ENCODE measurements around the gene CAMK2D.

The CAMK2D gene

DNA sequence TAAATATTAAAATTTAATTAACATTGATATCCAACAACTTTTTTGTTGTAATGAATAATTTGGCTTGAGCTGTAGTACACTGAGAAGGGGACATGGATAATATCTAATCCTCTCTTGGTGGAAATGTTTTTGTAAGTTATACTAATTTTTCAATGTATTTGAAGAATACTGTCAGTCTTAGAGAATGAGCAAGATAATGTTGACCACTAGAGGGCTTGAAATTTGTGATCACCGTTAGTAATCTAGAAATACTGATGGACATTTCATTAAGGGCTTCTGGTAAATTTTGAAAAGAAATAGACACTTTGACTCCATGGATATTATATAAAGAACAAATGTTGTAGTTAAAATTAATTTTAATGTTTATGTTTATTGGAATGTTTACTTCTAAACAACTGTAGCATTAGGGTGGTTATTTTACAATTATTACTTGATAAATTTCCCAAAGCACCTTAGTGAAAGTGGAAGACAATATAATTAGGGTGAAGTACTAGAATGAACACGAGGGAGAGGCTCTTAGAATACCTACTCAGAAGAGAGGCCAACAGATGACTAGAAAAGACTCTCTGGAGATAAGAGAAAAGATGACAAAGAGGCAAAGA, 20.0 kb upstream of the CAMK2D start:
- peak; percentile 61; the same call in 2 of the 3 replicates for ATAC-seq
- TF ChIP-seq ZFP30 (CRISPR knock-in tag; IDR thresholded peaks at IDR 0.05) (no peak), ZNF8 (CRISPR knock-in tag; IDR thresholded peaks at IDR 0.05) (no peak), SNAI2 (CRISPR knock-in tag; IDR thresholded peaks at IDR 0.05) (no peak), TOX (CRISPR knock-in tag; IDR thresholded peaks at IDR 0.05; ENCODE audit: borderline replicate concordance) (no peak), ARNTL (CRISPR knock-in tag; IDR thresholded peaks at IDR 0.05; ENCODE audit: borderline replicate concordance, low read depth) (no peak), GLIS3 (CRISPR knock-in tag; IDR thresholded peaks at IDR 0.05) (no peak)
- TF ChIP-seq, protein P1, sequence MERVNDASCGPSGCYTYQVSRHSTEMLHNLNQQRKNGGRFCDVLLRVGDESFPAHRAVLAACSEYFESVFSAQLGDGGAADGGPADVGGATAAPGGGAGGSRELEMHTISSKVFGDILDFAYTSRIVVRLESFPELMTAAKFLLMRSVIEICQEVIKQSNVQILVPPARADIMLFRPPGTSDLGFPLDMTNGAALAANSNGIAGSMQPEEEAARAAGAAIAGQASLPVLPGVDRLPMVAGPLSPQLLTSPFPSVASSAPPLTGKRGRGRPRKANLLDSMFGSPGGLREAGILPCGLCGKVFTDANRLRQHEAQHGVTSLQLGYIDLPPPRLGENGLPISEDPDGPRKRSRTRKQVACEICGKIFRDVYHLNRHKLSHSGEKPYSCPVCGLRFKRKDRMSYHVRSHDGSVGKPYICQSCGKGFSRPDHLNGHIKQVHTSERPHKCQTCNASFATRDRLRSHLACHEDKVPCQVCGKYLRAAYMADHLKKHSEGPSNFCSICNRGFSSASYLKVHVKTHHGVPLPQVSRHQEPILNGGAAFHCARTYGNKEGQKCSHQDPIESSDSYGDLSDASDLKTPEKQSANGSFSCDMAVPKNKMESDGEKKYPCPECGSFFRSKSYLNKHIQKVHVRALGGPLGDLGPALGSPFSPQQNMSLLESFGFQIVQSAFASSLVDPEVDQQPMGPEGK (CRISPR knock-in tag; IDR thresholded peaks at IDR 0.05; ENCODE audit: borderline replicate concordance) = no peak

DNA sequence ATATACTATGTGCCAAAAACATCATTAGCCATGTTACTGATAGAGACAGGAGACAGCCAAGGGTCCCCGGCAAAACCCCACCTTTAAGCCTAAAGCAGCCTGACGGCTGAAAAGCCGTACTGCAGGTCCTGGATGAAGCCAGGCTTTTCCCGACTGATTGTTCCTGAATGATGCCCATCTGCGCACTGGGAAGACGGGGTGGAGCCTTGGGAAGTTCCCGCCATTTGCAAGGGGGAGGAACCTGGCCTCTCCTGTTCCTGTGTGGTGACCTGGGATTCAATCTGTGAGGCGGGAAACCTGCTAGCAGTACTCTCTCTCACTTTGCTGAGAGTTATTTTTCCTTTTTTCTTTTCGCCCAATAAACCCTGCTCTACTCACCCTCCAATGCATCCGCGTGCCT, 15.1 kb upstream of the CAMK2D start:
- ATAC-seq = no peak

DNA sequence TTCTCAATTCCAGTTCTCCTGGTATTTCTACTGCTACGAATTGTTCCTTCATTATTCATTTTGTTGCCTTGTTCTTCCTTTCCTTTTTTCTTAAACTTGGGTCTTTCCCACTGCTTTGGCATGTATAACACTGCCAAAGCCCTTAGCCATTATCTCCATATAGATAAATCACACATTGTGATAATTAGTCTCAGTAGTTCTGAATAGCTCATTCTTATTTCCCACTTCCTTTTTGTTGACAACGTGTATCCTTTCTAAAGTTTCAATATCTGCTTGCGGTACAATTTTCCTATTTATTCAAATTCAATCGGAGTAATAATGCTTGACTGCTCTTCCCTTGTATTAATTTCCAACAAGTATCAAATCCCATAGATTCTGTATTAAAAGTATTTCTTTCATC, 14.5 kb upstream of the CAMK2D start:
- no peak for ATAC-seq
- no peak for TF ChIP-seq ESRRG (CRISPR knock-in tag; IDR thresholded peaks at IDR 0.05)
- no peak for TF ChIP-seq ZNF565 (CRISPR knock-in tag; conservative IDR thresholded peaks at IDR 0.05; ENCODE audit: low read depth)
- no peak for TF ChIP-seq BACH2 (CRISPR knock-in tag; IDR thresholded peaks at IDR 0.05; ENCODE audit: borderline replicate concordance)
- TF ChIP-seq, protein P2, sequence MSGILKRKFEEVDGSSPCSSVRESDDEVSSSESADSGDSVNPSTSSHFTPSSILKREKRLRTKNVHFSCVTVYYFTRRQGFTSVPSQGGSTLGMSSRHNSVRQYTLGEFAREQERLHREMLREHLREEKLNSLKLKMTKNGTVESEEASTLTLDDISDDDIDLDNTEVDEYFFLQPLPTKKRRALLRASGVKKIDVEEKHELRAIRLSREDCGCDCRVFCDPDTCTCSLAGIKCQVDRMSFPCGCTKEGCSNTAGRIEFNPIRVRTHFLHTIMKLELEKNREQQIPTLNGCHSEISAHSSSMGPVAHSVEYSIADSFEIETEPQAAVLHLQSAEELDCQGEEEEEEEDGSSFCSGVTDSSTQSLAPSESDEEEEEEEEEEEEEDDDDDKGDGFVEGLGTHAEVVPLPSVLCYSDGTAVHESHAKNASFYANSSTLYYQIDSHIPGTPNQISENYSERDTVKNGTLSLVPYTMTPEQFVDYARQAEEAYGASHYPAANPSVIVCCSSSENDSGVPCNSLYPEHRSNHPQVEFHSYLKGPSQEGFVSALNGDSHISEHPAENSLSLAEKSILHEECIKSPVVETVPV (CRISPR knock-in tag; IDR thresholded peaks at IDR 0.05) = no peak
- TF ChIP-seq TOX (CRISPR knock-in tag; IDR thresholded peaks at IDR 0.05; ENCODE audit: borderline replicate concordance) = no peak
- no peak for TF ChIP-seq ISL1 (CRISPR knock-in tag; IDR thresholded peaks at IDR 0.05)
- no peak for TF ChIP-seq SNAI2 (CRISPR knock-in tag; IDR thresholded peaks at IDR 0.05)
- no peak for TF ChIP-seq ARNTL (CRISPR knock-in tag; IDR thresholded peaks at IDR 0.05; ENCODE audit: borderline replicate concordance, low read depth)
- no peak for TF ChIP-seq ZFP3 (CRISPR knock-in tag; IDR thresholded peaks at IDR 0.05)
- TF ChIP-seq, protein P3, sequence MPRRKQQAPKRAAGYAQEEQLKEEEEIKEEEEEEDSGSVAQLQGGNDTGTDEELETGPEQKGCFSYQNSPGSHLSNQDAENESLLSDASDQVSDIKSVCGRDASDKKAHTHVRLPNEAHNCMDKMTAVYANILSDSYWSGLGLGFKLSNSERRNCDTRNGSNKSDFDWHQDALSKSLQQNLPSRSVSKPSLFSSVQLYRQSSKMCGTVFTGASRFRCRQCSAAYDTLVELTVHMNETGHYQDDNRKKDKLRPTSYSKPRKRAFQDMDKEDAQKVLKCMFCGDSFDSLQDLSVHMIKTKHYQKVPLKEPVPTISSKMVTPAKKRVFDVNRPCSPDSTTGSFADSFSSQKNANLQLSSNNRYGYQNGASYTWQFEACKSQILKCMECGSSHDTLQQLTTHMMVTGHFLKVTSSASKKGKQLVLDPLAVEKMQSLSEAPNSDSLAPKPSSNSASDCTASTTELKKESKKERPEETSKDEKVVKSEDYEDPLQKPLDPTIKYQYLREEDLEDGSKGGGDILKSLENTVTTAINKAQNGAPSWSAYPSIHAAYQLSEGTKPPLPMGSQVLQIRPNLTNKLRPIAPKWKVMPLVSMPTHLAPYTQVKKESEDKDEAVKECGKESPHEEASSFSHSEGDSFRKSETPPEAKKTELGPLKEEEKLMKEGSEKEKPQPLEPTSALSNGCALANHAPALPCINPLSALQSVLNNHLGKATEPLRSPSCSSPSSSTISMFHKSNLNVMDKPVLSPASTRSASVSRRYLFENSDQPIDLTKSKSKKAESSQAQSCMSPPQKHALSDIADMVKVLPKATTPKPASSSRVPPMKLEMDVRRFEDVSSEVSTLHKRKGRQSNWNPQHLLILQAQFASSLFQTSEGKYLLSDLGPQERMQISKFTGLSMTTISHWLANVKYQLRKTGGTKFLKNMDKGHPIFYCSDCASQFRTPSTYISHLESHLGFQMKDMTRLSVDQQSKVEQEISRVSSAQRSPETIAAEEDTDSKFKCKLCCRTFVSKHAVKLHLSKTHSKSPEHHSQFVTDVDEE (CRISPR knock-in tag; IDR thresholded peaks at IDR 0.05) = no peak
- no peak for TF ChIP-seq ZNF70 (CRISPR knock-in tag; IDR thresholded peaks at IDR 0.05)
- no peak for TF ChIP-seq ZC3H10 (CRISPR knock-in tag; IDR thresholded peaks at IDR 0.05)
- TF ChIP-seq CSDC2 (CRISPR knock-in tag; IDR thresholded peaks at IDR 0.05) = no peak

More for the DNA sequence above, 15.1 kb upstream of the CAMK2D start:
- TF ChIP-seq GLIS3 (CRISPR knock-in tag; IDR thresholded peaks at IDR 0.05) = no peak
- TF ChIP-seq ISL1 (CRISPR knock-in tag; IDR thresholded peaks at IDR 0.05) = no peak
- TF ChIP-seq SNAI2 (CRISPR knock-in tag; IDR thresholded peaks at IDR 0.05) = no peak
- TF ChIP-seq, protein P1 (CRISPR knock-in tag; IDR thresholded peaks at IDR 0.05; ENCODE audit: borderline replicate concordance) = no peak
- TF ChIP-seq, protein P4, sequence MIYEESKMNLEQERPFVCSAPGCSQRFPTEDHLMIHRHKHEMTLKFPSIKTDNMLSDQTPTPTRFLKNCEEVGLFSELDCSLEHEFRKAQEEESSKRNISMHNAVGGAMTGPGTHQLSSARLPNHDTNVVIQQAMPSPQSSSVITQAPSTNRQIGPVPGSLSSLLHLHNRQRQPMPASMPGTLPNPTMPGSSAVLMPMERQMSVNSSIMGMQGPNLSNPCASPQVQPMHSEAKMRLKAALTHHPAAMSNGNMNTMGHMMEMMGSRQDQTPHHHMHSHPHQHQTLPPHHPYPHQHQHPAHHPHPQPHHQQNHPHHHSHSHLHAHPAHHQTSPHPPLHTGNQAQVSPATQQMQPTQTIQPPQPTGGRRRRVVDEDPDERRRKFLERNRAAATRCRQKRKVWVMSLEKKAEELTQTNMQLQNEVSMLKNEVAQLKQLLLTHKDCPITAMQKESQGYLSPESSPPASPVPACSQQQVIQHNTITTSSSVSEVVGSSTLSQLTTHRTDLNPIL (CRISPR knock-in tag; IDR thresholded peaks at IDR 0.05; ENCODE audit: low read depth) = no peak
- no peak for TF ChIP-seq ARNTL (CRISPR knock-in tag; IDR thresholded peaks at IDR 0.05; ENCODE audit: borderline replicate concordance, low read depth)
- TF ChIP-seq, protein P2 (CRISPR knock-in tag; IDR thresholded peaks at IDR 0.05) = no peak
